Measurements from ENCODE around the gene CIC.

The CIC gene

DNA sequence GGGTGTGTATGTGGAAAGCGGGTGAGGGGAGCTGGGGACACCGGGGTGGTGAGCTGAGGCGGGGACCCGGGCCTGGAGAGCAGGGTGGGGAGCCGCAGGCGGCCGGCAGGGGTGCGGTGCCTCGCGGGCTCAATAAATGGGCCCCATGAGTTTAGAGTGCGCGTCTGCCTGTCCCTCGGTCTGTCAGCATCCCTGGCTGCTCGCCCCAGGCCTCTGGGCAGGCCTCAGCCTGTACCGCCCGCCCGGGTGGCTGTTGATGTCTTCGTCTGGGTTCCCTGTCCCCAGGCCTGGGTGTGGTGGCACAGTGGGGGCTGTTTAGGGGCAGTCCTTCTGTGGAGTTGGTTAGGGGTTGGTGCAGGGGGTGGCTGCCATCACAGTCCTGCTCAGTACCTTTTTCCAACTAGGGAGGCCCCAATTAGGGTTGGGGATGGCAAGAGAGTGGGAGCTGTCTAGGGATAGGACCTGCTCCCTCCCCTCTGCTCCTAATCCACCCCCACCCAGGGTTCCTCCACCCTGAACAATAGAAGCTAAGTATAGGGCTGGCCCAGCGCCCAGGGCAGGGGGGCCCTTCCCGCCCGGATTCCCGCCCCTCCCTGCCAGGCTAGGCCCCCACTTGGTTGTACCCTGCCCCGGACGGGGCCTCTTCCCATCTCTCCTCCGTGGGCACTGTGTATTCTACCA lies 12.2 kb downstream of the CIC start:
- TF ChIP-seq, protein P1, sequence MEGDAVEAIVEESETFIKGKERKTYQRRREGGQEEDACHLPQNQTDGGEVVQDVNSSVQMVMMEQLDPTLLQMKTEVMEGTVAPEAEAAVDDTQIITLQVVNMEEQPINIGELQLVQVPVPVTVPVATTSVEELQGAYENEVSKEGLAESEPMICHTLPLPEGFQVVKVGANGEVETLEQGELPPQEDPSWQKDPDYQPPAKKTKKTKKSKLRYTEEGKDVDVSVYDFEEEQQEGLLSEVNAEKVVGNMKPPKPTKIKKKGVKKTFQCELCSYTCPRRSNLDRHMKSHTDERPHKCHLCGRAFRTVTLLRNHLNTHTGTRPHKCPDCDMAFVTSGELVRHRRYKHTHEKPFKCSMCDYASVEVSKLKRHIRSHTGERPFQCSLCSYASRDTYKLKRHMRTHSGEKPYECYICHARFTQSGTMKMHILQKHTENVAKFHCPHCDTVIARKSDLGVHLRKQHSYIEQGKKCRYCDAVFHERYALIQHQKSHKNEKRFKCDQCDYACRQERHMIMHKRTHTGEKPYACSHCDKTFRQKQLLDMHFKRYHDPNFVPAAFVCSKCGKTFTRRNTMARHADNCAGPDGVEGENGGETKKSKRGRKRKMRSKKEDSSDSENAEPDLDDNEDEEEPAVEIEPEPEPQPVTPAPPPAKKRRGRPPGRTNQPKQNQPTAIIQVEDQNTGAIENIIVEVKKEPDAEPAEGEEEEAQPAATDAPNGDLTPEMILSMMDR (IDR thresholded peaks at IDR 0.05; ENCODE audit: control insufficient read depth, insufficient read depth, low read depth, low read length, missing control alignments): peak; percentile 4
- DNase-seq (ENCODE audit: low read depth): no peak
- H3K4me3 ChIP-seq (ENCODE audit: control insufficient read depth, low read depth, low read length): peak overlapping the region; percentile 71

DNA sequence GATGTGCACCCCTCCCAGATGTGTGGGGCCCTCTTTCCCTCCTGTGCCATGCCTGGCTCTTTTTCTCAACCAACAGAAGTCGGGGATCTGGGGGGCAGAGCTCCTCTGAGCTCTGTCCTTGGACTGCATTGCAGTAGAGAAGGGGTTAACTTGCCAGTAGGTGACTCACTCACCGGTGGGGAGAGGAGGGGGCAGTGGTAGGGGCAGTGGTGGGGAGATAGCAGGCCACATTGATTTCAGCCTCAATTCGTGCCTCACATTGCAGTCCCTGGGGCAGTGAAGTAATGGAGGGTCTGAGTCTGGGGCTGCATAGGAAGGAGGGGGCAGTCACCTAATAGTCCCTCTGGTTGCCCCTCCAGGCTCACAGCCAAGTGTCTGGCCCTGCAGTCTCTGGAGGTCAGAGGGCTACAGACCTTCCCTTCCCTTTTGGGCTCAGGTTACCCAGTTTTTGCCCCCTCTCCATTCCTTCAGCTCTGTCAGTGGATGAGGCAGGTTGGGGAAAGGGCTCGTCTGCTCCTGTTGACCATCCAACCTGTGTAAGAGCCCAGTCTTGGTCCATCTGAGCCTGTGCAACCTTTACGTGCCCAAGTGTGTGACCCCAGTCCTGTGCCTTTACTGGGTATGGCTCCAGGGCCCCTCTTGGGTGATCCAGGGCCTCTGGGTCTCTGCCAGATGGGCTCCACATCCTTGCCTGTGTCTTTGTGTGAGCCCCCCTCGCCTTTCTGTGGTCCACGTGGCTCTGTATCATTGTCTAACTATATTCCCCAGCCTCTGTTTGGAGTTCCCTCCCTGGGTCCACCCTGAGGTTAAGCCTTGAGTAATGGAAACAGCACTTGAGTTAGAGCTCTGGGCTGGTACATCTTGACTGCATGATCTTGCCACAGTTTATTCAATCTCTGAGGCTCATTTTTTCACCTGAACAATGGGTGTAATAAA lies 13.0 kb downstream of the CIC start:
- DNase-seq (ENCODE audit: low read depth): no peak
- TF ChIP-seq, protein P1 (IDR thresholded peaks at IDR 0.05; ENCODE audit: control insufficient read depth, insufficient read depth, low read depth, low read length, missing control alignments): no peak
- peak overlapping the region; percentile 71 for H3K4me3 ChIP-seq (ENCODE audit: control insufficient read depth, low read depth, low read length)

DNA sequence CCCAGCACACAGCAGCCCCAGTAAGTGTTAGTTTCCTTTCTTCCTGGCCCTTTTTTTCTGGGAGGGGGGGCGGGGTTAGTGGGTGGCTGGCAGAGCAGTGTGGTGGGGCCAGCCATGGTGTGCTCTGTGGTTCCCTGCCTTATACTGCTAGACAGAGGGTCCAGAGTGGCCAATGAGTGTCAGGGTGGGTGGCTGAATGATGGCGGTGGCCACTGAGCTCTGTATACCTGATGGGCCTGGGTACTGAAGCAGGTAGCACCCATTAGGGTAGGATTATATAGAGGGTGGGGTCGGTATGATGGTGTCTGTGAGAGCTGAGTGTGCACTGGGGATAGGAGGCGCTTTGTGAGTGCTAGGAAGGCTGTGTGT lies 13.8 kb downstream of the CIC start:
- TF ChIP-seq, protein P1 (IDR thresholded peaks at IDR 0.05; ENCODE audit: control insufficient read depth, insufficient read depth, low read depth, low read length, missing control alignments): no peak
- H3K4me3 ChIP-seq (ENCODE audit: control insufficient read depth, low read depth, low read length): peak overlapping the region; percentile 37
- no peak for DNase-seq (ENCODE audit: low read depth)

DNA sequence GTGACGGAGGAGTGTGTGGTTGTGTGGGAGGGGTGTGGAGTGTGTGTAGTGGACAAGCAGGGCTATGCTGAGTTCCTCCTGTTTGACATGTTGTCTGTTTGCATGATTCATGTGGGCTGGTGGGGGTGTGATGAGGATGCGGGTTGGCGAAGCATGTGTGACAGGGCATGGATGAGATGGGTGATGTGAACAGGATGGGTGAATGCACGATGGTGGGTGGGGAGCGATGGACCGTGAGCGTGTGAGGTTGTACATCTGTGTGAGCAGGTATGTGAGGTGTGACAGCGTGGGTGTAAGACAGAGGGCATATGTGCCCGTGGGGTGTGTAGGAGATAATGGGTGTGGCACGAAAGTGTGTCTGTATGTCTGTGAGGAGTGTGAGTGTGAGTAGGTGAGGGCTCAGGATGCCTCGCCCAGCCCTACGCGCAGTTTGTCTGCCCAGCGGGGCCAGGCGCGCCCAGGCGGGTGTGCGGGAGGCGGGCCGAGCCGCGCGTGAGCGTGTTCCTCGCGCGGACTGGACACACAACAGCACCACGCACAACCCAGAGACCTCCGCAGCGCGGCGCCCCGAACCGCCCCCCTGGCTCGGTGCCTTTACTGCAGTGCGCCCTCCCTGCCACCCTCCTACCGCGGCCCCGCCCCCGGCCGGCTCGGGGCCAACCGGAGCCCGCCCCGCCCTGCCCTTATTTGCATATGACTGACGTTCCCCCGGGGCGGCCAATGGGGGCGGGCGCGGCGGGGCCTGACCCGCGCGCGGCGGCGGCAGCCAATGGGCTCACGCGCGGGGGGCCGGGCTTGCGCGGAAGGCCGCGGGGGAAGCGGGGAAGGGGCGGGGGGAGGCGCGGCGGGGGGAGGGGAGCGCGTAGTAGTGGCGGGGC lies 14.4 kb downstream of the CIC start:
- peak; percentile 50 for DNase-seq (ENCODE audit: low read depth)
- H3K4me3 ChIP-seq (ENCODE audit: control insufficient read depth, low read depth, low read length): peak overlapping the region; percentile 37
- TF ChIP-seq, protein P1 (IDR thresholded peaks at IDR 0.05; ENCODE audit: control insufficient read depth, insufficient read depth, low read depth, low read length, missing control alignments): no peak

DNA sequence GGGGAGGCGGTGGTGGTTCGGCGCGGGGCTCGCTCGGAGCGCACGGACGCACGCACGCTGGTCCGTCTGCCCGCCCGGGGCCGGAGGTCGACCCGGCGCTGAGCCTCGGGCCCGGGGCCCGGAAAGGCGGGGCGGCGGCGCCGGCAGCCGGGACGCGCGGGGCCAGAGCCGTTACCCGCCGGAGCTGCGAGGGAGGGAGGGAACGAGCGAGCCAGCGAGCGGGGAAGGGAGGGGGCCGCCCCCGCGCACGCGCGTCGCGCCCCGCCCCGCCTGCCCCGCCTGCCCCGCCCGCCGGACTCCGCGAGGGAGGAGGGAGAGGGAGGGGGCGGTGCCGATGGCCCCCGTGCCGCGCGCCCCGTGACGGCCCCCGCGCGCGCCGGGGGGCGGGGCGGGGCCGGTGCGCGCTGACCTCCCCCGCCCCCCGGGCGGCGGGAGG lies 15.0 kb downstream of the CIC start:
- peak overlapping the region; percentile 17 for H3K4me3 ChIP-seq (ENCODE audit: control insufficient read depth, low read depth, low read length)
- TF ChIP-seq, protein P1 (IDR thresholded peaks at IDR 0.05; ENCODE audit: control insufficient read depth, insufficient read depth, low read depth, low read length, missing control alignments): no peak
- DNase-seq (ENCODE audit: low read depth): no peak
